ENCODE results near the gene YWHAH.
A peak's percentile ranks its signal among the peaks of the same experiment; 100 is the strongest.

DNA sequence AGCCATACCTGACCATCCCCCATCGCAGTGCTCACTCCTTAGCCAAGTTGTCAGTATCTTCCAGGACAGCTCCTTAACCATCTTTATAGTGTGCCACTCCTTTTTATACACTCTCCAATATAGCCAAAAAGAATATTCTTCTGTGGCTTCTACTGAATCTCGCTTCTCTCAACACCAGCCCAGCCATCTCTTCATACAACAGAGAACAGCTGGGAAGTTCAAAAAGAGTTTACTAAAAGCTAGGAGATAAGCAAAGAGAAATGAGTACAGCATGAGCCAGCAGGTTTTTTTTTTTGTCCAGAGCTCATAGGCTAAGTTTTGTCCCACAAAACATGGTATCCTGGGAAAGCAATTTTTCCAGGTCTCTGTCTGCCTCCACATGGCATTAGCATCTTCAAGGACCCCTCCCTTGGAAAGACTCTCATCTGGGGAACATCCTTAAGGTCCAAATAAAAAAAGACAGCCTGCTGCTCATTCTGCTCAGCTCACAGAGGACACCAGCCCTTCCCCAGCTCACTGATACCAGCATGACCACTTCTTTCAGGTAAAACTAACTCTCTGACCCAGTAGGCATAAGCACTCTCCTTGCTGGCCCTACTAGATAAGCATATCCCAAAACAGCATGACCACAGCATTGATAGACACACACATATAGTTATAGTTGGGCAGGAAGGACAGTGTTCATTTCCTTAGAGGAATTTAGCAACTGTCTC is 48.8 kb upstream of the YWHAH start:
- TF ChIP-seq, protein P1, sequence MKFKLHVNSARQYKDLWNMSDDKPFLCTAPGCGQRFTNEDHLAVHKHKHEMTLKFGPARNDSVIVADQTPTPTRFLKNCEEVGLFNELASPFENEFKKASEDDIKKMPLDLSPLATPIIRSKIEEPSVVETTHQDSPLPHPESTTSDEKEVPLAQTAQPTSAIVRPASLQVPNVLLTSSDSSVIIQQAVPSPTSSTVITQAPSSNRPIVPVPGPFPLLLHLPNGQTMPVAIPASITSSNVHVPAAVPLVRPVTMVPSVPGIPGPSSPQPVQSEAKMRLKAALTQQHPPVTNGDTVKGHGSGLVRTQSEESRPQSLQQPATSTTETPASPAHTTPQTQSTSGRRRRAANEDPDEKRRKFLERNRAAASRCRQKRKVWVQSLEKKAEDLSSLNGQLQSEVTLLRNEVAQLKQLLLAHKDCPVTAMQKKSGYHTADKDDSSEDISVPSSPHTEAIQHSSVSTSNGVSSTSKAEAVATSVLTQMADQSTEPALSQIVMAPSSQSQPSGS (CRISPR knock-in tag; IDR thresholded peaks at IDR 0.05), result no peak
- TF ChIP-seq, protein P2, sequence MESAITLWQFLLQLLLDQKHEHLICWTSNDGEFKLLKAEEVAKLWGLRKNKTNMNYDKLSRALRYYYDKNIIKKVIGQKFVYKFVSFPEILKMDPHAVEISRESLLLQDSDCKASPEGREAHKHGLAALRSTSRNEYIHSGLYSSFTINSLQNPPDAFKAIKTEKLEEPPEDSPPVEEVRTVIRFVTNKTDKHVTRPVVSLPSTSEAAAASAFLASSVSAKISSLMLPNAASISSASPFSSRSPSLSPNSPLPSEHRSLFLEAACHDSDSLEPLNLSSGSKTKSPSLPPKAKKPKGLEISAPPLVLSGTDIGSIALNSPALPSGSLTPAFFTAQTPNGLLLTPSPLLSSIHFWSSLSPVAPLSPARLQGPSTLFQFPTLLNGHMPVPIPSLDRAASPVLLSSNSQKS (CRISPR knock-in tag; IDR thresholded peaks at IDR 0.05), result no peak
- TF ChIP-seq FOXP1 (CRISPR knock-in tag; IDR thresholded peaks at IDR 0.05) (no peak), MTA3 (IDR thresholded peaks at IDR 0.05; ENCODE audit: borderline replicate concordance) (peak; percentile 55; the same call in 1 of the 2 replicates), NR1H2 (CRISPR knock-in tag; IDR thresholded peaks at IDR 0.05) (no peak), MECOM (CRISPR knock-in tag; IDR thresholded peaks at IDR 0.05) (no peak)
- TF ChIP-seq, protein P3, sequence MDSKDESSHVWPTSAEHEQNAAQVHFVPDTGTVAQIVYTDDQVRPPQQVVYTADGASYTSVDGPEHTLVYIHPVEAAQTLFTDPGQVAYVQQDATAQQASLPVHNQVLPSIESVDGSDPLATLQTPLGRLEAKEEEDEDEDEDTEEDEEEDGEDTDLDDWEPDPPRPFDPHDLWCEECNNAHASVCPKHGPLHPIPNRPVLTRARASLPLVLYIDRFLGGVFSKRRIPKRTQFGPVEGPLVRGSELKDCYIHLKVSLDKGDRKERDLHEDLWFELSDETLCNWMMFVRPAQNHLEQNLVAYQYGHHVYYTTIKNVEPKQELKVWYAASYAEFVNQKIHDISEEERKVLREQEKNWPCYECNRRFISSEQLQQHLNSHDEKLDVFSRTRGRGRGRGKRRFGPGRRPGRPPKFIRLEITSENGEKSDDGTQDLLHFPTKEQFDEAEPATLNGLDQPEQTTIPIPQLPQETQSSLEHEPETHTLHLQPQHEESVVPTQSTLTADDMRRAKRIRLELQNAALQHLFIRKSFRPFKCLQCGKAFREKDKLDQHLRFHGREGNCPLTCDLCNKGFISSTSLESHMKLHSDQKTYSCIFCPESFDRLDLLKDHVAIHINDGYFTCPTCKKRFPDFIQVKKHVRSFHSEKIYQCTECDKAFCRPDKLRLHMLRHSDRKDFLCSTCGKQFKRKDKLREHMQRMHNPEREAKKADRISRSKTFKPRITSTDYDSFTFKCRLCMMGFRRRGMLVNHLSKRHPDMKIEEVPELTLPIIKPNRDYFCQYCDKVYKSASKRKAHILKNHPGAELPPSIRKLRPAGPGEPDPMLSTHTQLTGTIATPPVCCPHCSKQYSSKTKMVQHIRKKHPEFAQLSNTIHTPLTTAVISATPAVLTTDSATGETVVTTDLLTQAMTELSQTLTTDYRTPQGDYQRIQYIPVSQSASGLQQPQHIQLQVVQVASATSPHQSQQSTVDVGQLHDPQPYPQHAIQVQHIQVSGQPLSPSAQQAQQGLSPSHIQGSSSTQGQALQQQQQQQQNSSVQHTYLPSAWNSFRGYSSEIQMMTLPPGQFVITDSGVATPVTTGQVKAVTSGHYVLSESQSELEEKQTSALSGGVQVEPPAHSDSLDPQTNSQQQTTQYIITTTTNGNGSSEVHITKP (IDR thresholded peaks at IDR 0.05; ENCODE audit: partially characterized antibody), result no peak
